NB4 (cell line): ENCODE results near the gene GRID2.

Experiments
- CTCF ChIP-seq: IDR thresholded peaks from one replicate; pipeline ENCODE4 v1.5.1; 2012; ENCODE audit warnings: low read depth, low read length
- POLR2A ChIP-seq: IDR thresholded peaks from 2 replicates; pipeline ENCODE4 v1.6.1; 2011; ENCODE audit warnings: mild to moderate bottlenecking; ENCODE audit not compliant: insufficient read length; ENCODE audit errors: extremely low read depth

- TF ChIP-seq CTCF (no peak), POLR2A (no peak)
Measured at GRCh38 chr4:92265021-92265420, 38.7 kb upstream of the GRID2 start.
